Subcutaneous adipose tissue (tissue), 4 donors: ENCODE results near the gene CD1C. TPM values are rescaled to one million over a fixed set of nuclear protein-coding genes. Genes with fewer than 3 reads are reported as not detected.

Experiments used
- total RNA-seq, 4 donors: library from RNA; depleted of rRNA; stranded (reverse); fragments of >200 nt; gene quantifications; one replicate each; pipeline ENCODE4 v1.1.0, GENCODE V29; 2016
- TF ChIP-seq, protein P1 (sequence below): fragments of 450-650 bp; IDR thresholded peaks from one replicate; pipeline ENCODE4 v1.5.1; 2016; ENCODE audit warnings: low read depth, mild to moderate bottlenecking, control low read depth, antibody characterized with exemption, moderate library complexity

CD1C gene
- total RNA-seq, 4 donors from 2014 or later: 0.49 to 7.6 (median 0.66) TPM; not detected in 1

GRCh38 chr1:158286941-158287346, 2.8 kb upstream of the CD1C start:
- TF ChIP-seq, protein P1, sequence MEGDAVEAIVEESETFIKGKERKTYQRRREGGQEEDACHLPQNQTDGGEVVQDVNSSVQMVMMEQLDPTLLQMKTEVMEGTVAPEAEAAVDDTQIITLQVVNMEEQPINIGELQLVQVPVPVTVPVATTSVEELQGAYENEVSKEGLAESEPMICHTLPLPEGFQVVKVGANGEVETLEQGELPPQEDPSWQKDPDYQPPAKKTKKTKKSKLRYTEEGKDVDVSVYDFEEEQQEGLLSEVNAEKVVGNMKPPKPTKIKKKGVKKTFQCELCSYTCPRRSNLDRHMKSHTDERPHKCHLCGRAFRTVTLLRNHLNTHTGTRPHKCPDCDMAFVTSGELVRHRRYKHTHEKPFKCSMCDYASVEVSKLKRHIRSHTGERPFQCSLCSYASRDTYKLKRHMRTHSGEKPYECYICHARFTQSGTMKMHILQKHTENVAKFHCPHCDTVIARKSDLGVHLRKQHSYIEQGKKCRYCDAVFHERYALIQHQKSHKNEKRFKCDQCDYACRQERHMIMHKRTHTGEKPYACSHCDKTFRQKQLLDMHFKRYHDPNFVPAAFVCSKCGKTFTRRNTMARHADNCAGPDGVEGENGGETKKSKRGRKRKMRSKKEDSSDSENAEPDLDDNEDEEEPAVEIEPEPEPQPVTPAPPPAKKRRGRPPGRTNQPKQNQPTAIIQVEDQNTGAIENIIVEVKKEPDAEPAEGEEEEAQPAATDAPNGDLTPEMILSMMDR: no peak

GRCh38 chr1:158290321-158290844, 660 bp downstream of the CD1C start:
- TF ChIP-seq, protein P1: no peak

- TF ChIP-seq, protein P1: no peak
Measured at GRCh38 chr1:158295791-158296190, 6.1 kb downstream of the CD1C start.

GRCh38 chr1:158310623-158311022, 20.9 kb downstream of the CD1C start:
- TF ChIP-seq, protein P1: no peak

- TF ChIP-seq, protein P1: no peak
Measured at GRCh38 chr1:158311066-158311465, 21.3 kb downstream of the CD1C start.

- TF ChIP-seq, protein P1: no peak
Measured at GRCh38 chr1:158323866-158324265, 34.1 kb downstream of the CD1C start.

DNA sequence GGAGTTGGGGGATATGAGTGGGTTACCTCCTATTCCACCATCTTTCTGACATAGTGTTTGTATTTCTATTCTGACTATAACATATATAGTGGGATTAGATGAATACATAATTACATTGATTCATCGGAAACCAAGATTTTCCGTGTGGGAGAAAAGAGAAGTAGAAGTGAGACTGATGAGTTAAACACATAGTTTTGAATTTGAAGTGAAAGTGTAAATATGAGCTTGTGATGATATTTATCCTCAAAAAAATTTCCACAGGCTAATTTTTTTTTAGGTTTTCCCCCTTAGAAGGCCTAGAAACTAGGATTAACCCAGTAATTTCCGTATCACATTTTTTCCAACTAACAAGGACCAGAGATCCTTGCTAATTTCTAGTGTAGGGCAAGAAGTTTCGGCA, 34.7 kb downstream of the CD1C start:
- TF ChIP-seq, protein P1: no peak
